Measurements from ENCODE around the gene USP11. TPM values are rescaled to one million over a fixed set of nuclear protein-coding genes. Genes with fewer than 3 reads are reported as not detected.

Gene USP11
- total RNA-seq, 1 experiment from 2014 or later, result 153 TPM

- Mint-ChIP-seq H3K27ac (peak overlapping the region in 1 of 3 experiments; percentile 52; a peak in 1 of 7 replicates), H3K4me1 (peaks cover 16 to 17% of the 10 kb centered on the region in 2 experiments), H3K9me3 (no peaks in the 10 kb centered on the region; a peak in 1 of 5 replicates), H3K27me3 (ENCODE audit: low read depth) (no peaks in the 10 kb centered on the region; the same call in 1 of the 2 replicates), H3K4me3 (no peak overlapping the region; a peak in 1 of 5 replicates), H3K36me3 (ENCODE audit: insufficient read depth in 1 of 3, low read depth in 3 of 3) (peaks cover 81 to 90% (median 84%) of the 10 kb centered on the region in 3 experiments)
- H4K5ac ChIP-seq (ENCODE audit: insufficient read length, low read depth, low read length), result no peak overlapping the region
- no peak overlapping the region for H2BK12ac ChIP-seq (ENCODE audit: insufficient read length, low read depth, low read length)
- H3T11ph ChIP-seq (ENCODE audit: low read length), result no peak overlapping the region
- H4K20me1 ChIP-seq (ENCODE audit: control insufficient read depth, insufficient read depth, insufficient read length), result peaks cover under 1% of the 10 kb centered on the region
- no peak overlapping the region for H3K14ac ChIP-seq (ENCODE audit: insufficient read depth, low read length)
- H3K27me3 ChIP-seq (ENCODE audit: insufficient read depth, low read length), result no peaks in the 10 kb centered on the region
- DNase-seq, result no peak
- H2AK5ac ChIP-seq (ENCODE audit: insufficient read length, low read length), result no peak overlapping the region
- peaks cover 6% of the 10 kb centered on the region; the same call in 1 of the 2 replicates for H3K4me1 ChIP-seq (ENCODE audit: insufficient read depth, low read length)
- H3K4ac ChIP-seq (ENCODE audit: low read depth, low read length), result no peak overlapping the region
- H3K27ac ChIP-seq (ENCODE audit: insufficient read length, low read depth, low read length), result no peak overlapping the region
- H3K18ac ChIP-seq (ENCODE audit: insufficient read length, low read depth, low read length), result no peak overlapping the region
- H3K4me2 ChIP-seq (ENCODE audit: insufficient read depth, insufficient read length, low read length), result no peak overlapping the region
- H2BK15ac ChIP-seq (ENCODE audit: low read depth, low read length), result no peak overlapping the region
- H3K23me2 ChIP-seq (ENCODE audit: insufficient read length, low read depth, low read length, poor library complexity, severe bottlenecking), result peaks cover 8% of the 10 kb centered on the region
- peaks cover 5% of the 10 kb centered on the region for H3K79me1 ChIP-seq (ENCODE audit: insufficient read depth, low read depth, low read length, poor library complexity, severe bottlenecking)
- H2BK5ac ChIP-seq (ENCODE audit: insufficient read length, low read length), result no peak overlapping the region
- no peaks in the 10 kb centered on the region for H3K9me3 ChIP-seq (ENCODE audit: control insufficient read depth, low read depth, low read length)
- no peak overlapping the region for H4K8ac ChIP-seq (replicated peaks; ENCODE audit: insufficient read length, low read depth, low read length)
- H2BK20ac ChIP-seq (ENCODE audit: low read depth, low read length, poor library complexity, severe bottlenecking), result no peak overlapping the region
- no CpG with 5 or more reads among the region's 17 CpGs for WGBS (ENCODE audit: extremely low coverage, insufficient read length, low lambda C conversion rate)
- H3K56ac ChIP-seq (ENCODE audit: insufficient read length, low read depth, low read length), result no peak overlapping the region
- no peak overlapping the region for H4K91ac ChIP-seq (ENCODE audit: insufficient read length, low read depth, low read length)
- no peak for TF ChIP-seq CTCF (conservative IDR thresholded peaks at IDR 0.05)
- H3K23ac ChIP-seq (ENCODE audit: insufficient read length, low read depth, low read length), result no peak overlapping the region
- H3K9ac ChIP-seq (ENCODE audit: extremely low read depth, insufficient read length, low read length), result no peak overlapping the region
- H3K79me2 ChIP-seq (ENCODE audit: insufficient read depth, low read length), result peaks cover 22% of the 10 kb centered on the region; the same call in 1 of the 2 replicates
- H2BK120ac ChIP-seq (ENCODE audit: low read depth, low read length, poor library complexity, severe bottlenecking), result no peak overlapping the region
- H2AFZ ChIP-seq (ENCODE audit: low read length), result no peak overlapping the region
Observed at GRCh38 chrX:47224266-47224895, 8.4 kb upstream of the USP11 start.
